CD4-positive, alpha-beta memory T cell (primary cell): Measurements from ENCODE around the gene KIAA1217. TPM values are rescaled to one million over a fixed set of nuclear protein-coding genes. Genes with fewer than 3 reads are reported as not detected.
A peak's percentile ranks its signal among the peaks of the same experiment; 100 is the strongest.

Experiments
- CTCF ChIA-PET: fragments of 350-600 bp; sonication (Branson Sonifier 250); formaldehyde crosslinking; loops from one replicate; lab custom pipeline; 2021; ENCODE audit warnings: inconsistent platforms; ENCODE audit not compliant: partially characterized antibody; lab: Charles Lee
- POLR2A ChIA-PET: fragments of 350-600 bp; sonication (Branson Sonifier 250); formaldehyde crosslinking; loops from one replicate; lab custom pipeline; 2021; ENCODE audit not compliant: partially characterized antibody; lab: Charles Lee
- DNase-seq, 5 donors: peaks; one replicate each; pipeline versions ENCODE4 v3.0.0 to v3.0.0-alpha.2; 2020 to 2022; ENCODE audit warnings: mixed read lengths in 1 of 5
- H3K27ac ChIP-seq: one replicate; pipeline ENCODE4 v1.7.0; 2013; ENCODE audit warnings: low read depth, low read length
- H3K27me3 ChIP-seq: 2 replicates; pipeline ENCODE4 v1.7.0; 2013; ENCODE audit warnings: mild to moderate bottlenecking, low read length, moderate library complexity; ENCODE audit not compliant: insufficient read depth
- H3K36me3 ChIP-seq: 2 replicates; pipeline ENCODE4 v1.7.0; 2013; ENCODE audit warnings: mild to moderate bottlenecking, low read length, moderate library complexity; ENCODE audit not compliant: insufficient read depth
- H3K4me1 ChIP-seq: 2 replicates; pipeline ENCODE4 v1.7.0; 2013; ENCODE audit warnings: mild to moderate bottlenecking, low read length, moderate library complexity; ENCODE audit not compliant: insufficient read depth
- H3K4me3 ChIP-seq, 2 donors: one replicate each; pipeline ENCODE4 v1.7.0; 2013; ENCODE audit warnings: low read length in 2 of 2, mild to moderate bottlenecking in 1 of 2
- H3K9me3 ChIP-seq, 2 donors: one replicate each; pipeline ENCODE4 v1.7.0; 2013; ENCODE audit warnings: low read length in 2 of 2, control low read depth in 1 of 2; ENCODE audit not compliant: control insufficient read depth in 1 of 2
- H3K27ac Mint-ChIP-seq, 7 donors: one replicate each; pipeline ENCODE4 v1.8.0; 2020 to 2021; ENCODE audit warnings: mixed read lengths in 7 of 7, mild to moderate bottlenecking in 6 of 7, inconsistent platforms in 3 of 7, moderate library complexity in 3 of 7
- H3K27me3 Mint-ChIP-seq, 2 donors: one replicate each; pipeline ENCODE4 v1.8.0; 2020 to 2021; ENCODE audit warnings: mixed read lengths in 2 of 2
- H3K36me3 Mint-ChIP-seq, 2 donors: one replicate each; pipeline ENCODE4 v1.8.0; 2020 to 2021; ENCODE audit warnings: mixed read lengths in 2 of 2, inconsistent platforms in 1 of 2, mild to moderate bottlenecking in 1 of 2
- H3K4me1 Mint-ChIP-seq, 4 donors: one replicate each; pipeline ENCODE4 v1.8.0; 2020 to 2021; ENCODE audit warnings: mixed read lengths in 4 of 4, mild to moderate bottlenecking in 1 of 4
- H3K4me3 Mint-ChIP-seq, 8 donors: one replicate each; pipeline ENCODE4 v1.8.0; 2020 to 2021; ENCODE audit warnings: mixed read lengths in 8 of 8, mild to moderate bottlenecking in 7 of 8, moderate library complexity in 6 of 8, inconsistent platforms in 3 of 8
- H3K9me3 Mint-ChIP-seq, 8 donors: one replicate each; pipeline ENCODE4 v1.8.0; 2020 to 2021; ENCODE audit warnings: mixed read lengths in 8 of 8, mild to moderate bottlenecking in 5 of 8, inconsistent platforms in 3 of 8, moderate library complexity in 1 of 8
- intact Hi-C: fragments of 100-400 bp; cut with micrococcal nuclease; formaldehyde crosslinking; loops from one replicate; pipeline ENCODE4 v1.15.1; 2023
- polyA plus RNA-seq, 2 donors: library from polyadenylated mRNA; unstranded; fragments of 300-500 nt; fragmentation: Illumina TruSeq; gene quantifications; one replicate each; pipeline ENCODE4 v1.2.3, GENCODE V29; 2021
- total RNA-seq, 2 experiments: library from RNA; stranded (reverse); gene quantifications; one replicate each; pipeline ENCODE4 v1.2.3, GENCODE V29; 2021

KIAA1217 gene
- total and polyA plus RNA-seq, 4 experiments from 2014 or later = 0.69 to 0.75 (median 0.70) TPM; not detected in 1

DNA sequence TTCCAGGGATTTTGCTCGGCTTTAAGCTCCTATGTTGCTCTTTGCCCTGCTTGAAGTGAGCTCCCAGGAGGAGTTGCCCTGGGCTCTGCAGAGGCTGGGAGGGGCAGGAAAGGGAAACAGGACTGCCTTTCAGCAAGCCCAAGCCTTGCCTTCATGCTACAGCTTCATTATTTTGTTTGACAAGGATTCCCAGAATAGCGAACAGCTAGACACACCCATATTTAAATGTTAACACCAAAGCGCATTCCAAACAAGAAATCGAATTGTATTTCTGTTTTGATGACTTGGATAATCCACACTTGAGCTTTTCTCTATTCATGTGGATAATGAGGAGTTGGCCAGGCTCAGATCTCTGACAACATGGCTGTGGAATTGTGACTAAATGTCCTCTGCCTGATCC is 6.3 kb downstream of the KIAA1217 start:
- peaks cover 0 to 1% (median 0%) of the 10 kb centered on the region in 8 donors for H3K9me3 Mint-ChIP-seq
- intact Hi-C loops = no loop called here

DNA sequence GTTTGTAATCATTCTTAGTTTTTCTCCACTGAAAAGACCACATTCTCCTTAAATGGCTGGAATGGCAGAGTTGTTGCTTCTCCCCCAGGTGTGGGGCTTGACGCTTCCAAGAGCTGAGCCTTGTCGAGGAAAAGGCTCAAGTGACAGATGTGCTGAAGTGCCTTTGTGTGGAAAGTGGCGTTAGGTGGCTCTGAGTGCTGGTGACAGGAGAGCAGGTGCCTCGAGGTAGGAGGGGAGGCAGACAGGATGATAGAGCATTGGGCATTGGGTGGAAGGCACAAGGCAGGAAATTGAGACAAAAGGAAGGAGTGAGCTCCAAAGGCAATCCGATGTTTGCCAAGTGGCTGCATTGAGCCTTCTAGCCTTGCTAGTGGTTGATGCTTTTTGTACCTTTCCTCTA is 6.7 kb downstream of the KIAA1217 start:
- Histone ChIP-seq H3K4me3 (no peak overlapping the region), H3K27ac (no peak overlapping the region), H3K9me3 (no peaks in the 10 kb centered on the region), H3K27me3 (no peaks in the 10 kb centered on the region), H3K36me3 (no peaks in the 10 kb centered on the region), H3K4me1 (no peaks in the 10 kb centered on the region)
- intact Hi-C loops = no loop called here
- H3K4me1 Mint-ChIP-seq = no peaks in the 10 kb centered on the region
- peaks cover 0 to 1% (median 0%) of the 10 kb centered on the region in 8 donors for H3K9me3 Mint-ChIP-seq
- H3K4me3 Mint-ChIP-seq = no peak overlapping the region
- H3K36me3 Mint-ChIP-seq = no peaks in the 10 kb centered on the region
- H3K27ac Mint-ChIP-seq = no peak overlapping the region
- POLR2A ChIA-PET = no interaction called here
- no peak for DNase-seq
- CTCF ChIA-PET = no interaction called here
- H3K27me3 Mint-ChIP-seq = peaks cover 7 to 10% of the 10 kb centered on the region in 2 donors

More for the DNA sequence above, 6.3 kb downstream of the KIAA1217 start:
- no peaks in the 10 kb centered on the region for H3K9me3 ChIP-seq
- H3K36me3 ChIP-seq = no peaks in the 10 kb centered on the region
- H3K27me3 Mint-ChIP-seq = peaks cover 7 to 12% of the 10 kb centered on the region in 2 donors
- CTCF ChIA-PET = no interaction called here
- no peak for DNase-seq
- no peak overlapping the region for H3K27ac Mint-ChIP-seq
- POLR2A ChIA-PET = no interaction called here
- H3K27ac ChIP-seq = no peak overlapping the region
- no peak overlapping the region for H3K4me3 ChIP-seq
- no peaks in the 10 kb centered on the region for H3K27me3 ChIP-seq
- H3K4me1 ChIP-seq = no peaks in the 10 kb centered on the region
- H3K36me3 Mint-ChIP-seq = no peaks in the 10 kb centered on the region
- H3K4me1 Mint-ChIP-seq = peaks cover 0 to under 1% (median 0%) of the 10 kb centered on the region in 4 donors
- no peak overlapping the region for H3K4me3 Mint-ChIP-seq

DNA sequence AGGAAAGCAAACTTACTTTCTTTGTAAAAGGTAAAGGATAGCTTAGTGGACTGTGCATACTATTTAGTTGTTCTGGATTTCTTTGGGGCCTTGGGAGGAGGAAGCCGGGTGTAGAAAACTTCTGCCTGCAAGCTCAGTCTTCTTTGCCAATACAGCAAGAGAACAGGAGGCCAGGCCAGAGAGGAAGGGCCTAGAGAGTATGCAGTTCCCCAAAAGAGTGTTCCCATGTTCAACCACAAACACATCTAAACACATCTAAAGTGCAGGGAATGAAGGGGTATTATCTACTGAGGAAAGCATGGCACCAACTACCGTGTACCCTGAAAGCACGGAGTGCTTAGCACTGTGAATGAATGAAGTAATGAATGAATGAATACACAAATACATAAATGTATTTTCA is 11.0 kb downstream of the KIAA1217 start:
- H3K9me3 ChIP-seq = no peaks in the 10 kb centered on the region
- no peaks in the 10 kb centered on the region for H3K36me3 Mint-ChIP-seq
- peaks cover 1 to 3% of the 10 kb centered on the region in 2 donors for H3K27me3 Mint-ChIP-seq
- H3K27ac ChIP-seq = no peak overlapping the region
- ChIA-PET POLR2A (no interaction called here), CTCF (no interaction called here)
- H3K4me1 Mint-ChIP-seq = no peaks in the 10 kb centered on the region
- no peaks in the 10 kb centered on the region for H3K36me3 ChIP-seq
- H3K4me1 ChIP-seq = no peaks in the 10 kb centered on the region
- DNase-seq = no peak
- intact Hi-C loops = no loop called here
- no peak overlapping the region for H3K4me3 Mint-ChIP-seq
- no peak overlapping the region for H3K4me3 ChIP-seq
- H3K27ac Mint-ChIP-seq = no peak overlapping the region
- H3K27me3 ChIP-seq = no peaks in the 10 kb centered on the region
- H3K9me3 Mint-ChIP-seq = no peaks in the 10 kb centered on the region

DNA sequence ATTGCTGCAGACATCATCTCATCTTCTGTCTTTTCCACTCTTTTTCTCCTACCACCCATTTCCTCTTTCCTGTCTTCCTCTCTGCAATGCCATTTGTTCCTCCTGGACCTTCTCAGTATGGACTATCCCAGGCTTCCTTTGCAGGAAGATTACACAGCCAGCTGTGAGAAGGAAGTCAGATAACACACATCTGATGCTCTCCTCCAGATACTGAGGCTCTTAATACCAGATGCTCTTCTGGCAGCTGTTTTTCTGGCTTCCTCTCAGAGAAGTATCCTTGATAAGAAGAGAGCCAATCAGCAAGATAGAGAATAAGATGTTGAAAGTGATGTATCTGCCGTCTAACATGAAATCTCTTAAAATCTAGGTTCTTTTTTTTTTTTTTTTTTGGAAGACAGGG is 14.4 kb downstream of the KIAA1217 start:
- H3K27me3 ChIP-seq = no peaks in the 10 kb centered on the region
- H3K4me3 ChIP-seq = no peak overlapping the region
- no peaks in the 10 kb centered on the region for H3K4me1 Mint-ChIP-seq
- CTCF ChIA-PET = no interaction called here
- H3K4me3 Mint-ChIP-seq = no peak overlapping the region
- no peaks in the 10 kb centered on the region for H3K36me3 Mint-ChIP-seq
- POLR2A ChIA-PET = no interaction called here
- intact Hi-C loops = no loop called here
- no peak overlapping the region for H3K27ac Mint-ChIP-seq
- H3K9me3 ChIP-seq = no peaks in the 10 kb centered on the region
- H3K9me3 Mint-ChIP-seq = no peaks in the 10 kb centered on the region
- H3K36me3 ChIP-seq = no peaks in the 10 kb centered on the region
- no peaks in the 10 kb centered on the region for H3K4me1 ChIP-seq
- no peak overlapping the region for H3K27ac ChIP-seq
- peaks cover 1 to 3% of the 10 kb centered on the region in 2 donors for H3K27me3 Mint-ChIP-seq
- no peak for DNase-seq

DNA sequence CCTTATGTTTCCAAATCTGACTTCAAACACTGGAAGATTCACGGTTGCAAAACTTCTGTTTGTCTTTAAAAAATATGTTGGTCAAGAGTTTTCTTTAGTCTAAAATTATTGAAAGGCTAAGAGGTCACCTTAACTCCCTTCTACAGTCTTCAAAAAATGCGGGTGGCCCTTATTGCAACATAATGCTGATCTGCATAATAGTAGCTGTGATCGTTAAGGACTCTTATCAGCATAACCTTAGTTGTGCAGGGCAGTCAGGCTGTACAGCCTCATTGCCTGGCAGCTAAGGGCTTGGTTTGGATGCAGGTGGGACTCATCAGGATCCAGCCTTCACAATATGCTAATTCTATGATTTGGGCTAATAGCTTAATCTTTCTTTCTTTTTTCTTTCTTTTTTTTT is 15.0 kb downstream of the KIAA1217 start:
- POLR2A ChIA-PET = no interaction called here
- H3K27ac Mint-ChIP-seq = no peak overlapping the region
- Histone ChIP-seq H3K4me3 (no peak overlapping the region), H3K36me3 (no peaks in the 10 kb centered on the region), H3K4me1 (no peaks in the 10 kb centered on the region), H3K27ac (no peak overlapping the region), H3K9me3 (no peaks in the 10 kb centered on the region), H3K27me3 (no peaks in the 10 kb centered on the region)
- no peak for DNase-seq
- no peaks in the 10 kb centered on the region for H3K36me3 Mint-ChIP-seq
- intact Hi-C loops = no loop called here
- no peaks in the 10 kb centered on the region for H3K4me1 Mint-ChIP-seq
- CTCF ChIA-PET = no interaction called here
- H3K9me3 Mint-ChIP-seq = no peaks in the 10 kb centered on the region
- H3K4me3 Mint-ChIP-seq = no peak overlapping the region
- H3K27me3 Mint-ChIP-seq = peaks cover 1 to 3% of the 10 kb centered on the region in 2 donors

DNA sequence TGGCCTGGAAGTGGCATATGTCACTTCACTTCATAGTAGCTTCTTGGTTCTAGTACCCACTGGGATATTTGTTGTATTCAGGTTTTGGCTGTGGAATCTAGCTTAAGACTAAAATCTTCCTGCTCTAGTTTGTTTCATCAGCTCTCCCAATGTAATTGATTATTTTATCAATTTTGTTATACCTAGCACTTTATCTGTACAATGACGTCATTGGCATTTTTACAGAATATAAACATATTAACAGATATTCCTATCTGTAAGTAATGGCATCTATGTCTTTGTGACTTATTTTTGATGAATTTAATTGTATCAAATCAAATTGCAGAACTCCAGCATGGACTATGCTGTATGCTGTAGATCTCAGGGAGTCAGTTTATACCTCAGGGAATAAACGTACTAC is 19.7 kb downstream of the KIAA1217 start:
- intact Hi-C loops = no loop called here
- POLR2A ChIA-PET = no interaction called here

DNA sequence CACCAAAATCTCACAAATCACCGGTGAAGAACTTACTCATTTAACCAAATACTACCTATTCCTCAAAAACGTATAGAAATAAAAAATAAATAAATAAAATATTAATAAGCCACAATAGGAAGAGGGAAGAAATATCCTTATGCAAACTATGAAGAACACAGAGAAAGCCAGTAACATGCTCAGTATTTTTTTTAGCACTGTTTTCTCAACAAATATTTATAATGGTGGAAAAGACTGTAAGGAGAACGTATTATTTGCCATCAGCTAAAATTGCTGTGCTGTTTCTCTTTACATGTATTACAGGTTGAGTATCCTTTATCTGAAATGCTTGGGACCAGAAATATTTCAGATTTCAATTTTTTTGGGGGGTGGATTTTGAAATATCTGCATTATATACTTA is 21.0 kb downstream of the KIAA1217 start:
- intact Hi-C loops = no loop called here
- H3K36me3 Mint-ChIP-seq = no peaks in the 10 kb centered on the region
- POLR2A ChIA-PET = no interaction called here
- CTCF ChIA-PET = no interaction called here
- no peak overlapping the region for H3K27ac ChIP-seq
- no peak for DNase-seq
- peaks cover 0 to 2% of the 10 kb centered on the region in 2 donors for H3K27me3 Mint-ChIP-seq
- no peaks in the 10 kb centered on the region for H3K27me3 ChIP-seq
- no peaks in the 10 kb centered on the region for H3K4me1 ChIP-seq
- H3K4me1 Mint-ChIP-seq = no peaks in the 10 kb centered on the region
- H3K9me3 Mint-ChIP-seq = peaks cover 0 to 3% (median 0%) of the 10 kb centered on the region in 8 donors
- no peaks in the 10 kb centered on the region for H3K36me3 ChIP-seq
- H3K9me3 ChIP-seq = no peaks in the 10 kb centered on the region
- H3K4me3 Mint-ChIP-seq = no peak overlapping the region
- H3K4me3 ChIP-seq = no peak overlapping the region
- no peak overlapping the region for H3K27ac Mint-ChIP-seq

More for the DNA sequence above, 19.7 kb downstream of the KIAA1217 start:
- no peak overlapping the region for H3K27ac Mint-ChIP-seq
- Histone ChIP-seq H3K4me1 (no peaks in the 10 kb centered on the region), H3K27ac (no peak overlapping the region), H3K9me3 (no peaks in the 10 kb centered on the region), H3K36me3 (no peaks in the 10 kb centered on the region), H3K27me3 (no peaks in the 10 kb centered on the region), H3K4me3 (no peak overlapping the region)
- H3K9me3 Mint-ChIP-seq = no peaks in the 10 kb centered on the region
- no peak for DNase-seq
- no peaks in the 10 kb centered on the region for H3K36me3 Mint-ChIP-seq
- H3K4me1 Mint-ChIP-seq = no peaks in the 10 kb centered on the region
- no peak overlapping the region for H3K4me3 Mint-ChIP-seq
- CTCF ChIA-PET = no interaction called here
- peaks cover 0 to 2% of the 10 kb centered on the region in 2 donors for H3K27me3 Mint-ChIP-seq

DNA sequence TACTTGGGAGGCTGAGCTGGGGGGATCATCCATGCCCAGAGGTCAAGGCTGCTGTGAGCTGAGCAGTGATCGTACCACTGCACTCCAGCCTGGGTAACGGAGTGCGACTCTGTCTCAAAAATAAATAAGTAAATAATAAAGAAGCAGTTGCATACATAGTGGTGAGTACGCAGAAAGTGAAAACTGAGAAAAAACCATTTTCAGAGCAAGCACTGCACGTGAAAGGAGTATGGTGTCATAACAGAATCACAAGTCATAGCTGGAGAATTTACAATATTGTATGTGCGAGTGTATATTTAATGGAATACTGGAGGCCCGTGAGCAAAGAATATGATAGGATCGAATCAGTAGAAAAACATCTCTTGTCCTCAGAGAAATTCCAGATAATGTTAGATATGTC is 22.3 kb downstream of the KIAA1217 start:
- H3K4me1 Mint-ChIP-seq = no peaks in the 10 kb centered on the region
- H3K36me3 ChIP-seq = no peaks in the 10 kb centered on the region
- H3K27ac ChIP-seq = no peak overlapping the region
- DNase-seq = no peak
- no peaks in the 10 kb centered on the region for H3K9me3 ChIP-seq
- CTCF ChIA-PET = no interaction called here
- no peak overlapping the region for H3K4me3 Mint-ChIP-seq
- H3K36me3 Mint-ChIP-seq = no peaks in the 10 kb centered on the region
- H3K27me3 ChIP-seq = no peaks in the 10 kb centered on the region
- peak overlapping the region in 1 of 7 donors; percentile 3 for H3K27ac Mint-ChIP-seq
- POLR2A ChIA-PET = no interaction called here
- no peak overlapping the region for H3K4me3 ChIP-seq
- H3K4me1 ChIP-seq = no peaks in the 10 kb centered on the region
- peaks cover 0 to 2% of the 10 kb centered on the region in 2 donors for H3K27me3 Mint-ChIP-seq
- intact Hi-C loops = no loop called here
- H3K9me3 Mint-ChIP-seq = peaks cover 0 to 4% (median 0%) of the 10 kb centered on the region in 8 donors
